SK-N-SH (cell line): ENCODE measurements around the gene SGPP1.

Source experiments
- CTCF ChIP-seq: fragments of 200-600 bp; sonication (generic); IDR thresholded peaks from 2 replicates; pipeline ENCODE4 v1.6.1; 2017; ENCODE audit warnings: antibody characterized with exemption, mild to moderate bottlenecking, moderate library complexity
- NFIC ChIP-seq: IDR thresholded peaks from 2 replicates; pipeline ENCODE4 v1.4.0; 2012; ENCODE audit warnings: borderline replicate concordance
- REST ChIP-seq: IDR thresholded peaks from 2 replicates; pipeline ENCODE4 v1.6.1; 2012; ENCODE audit warnings: mild to moderate bottlenecking, low read depth, low read length, moderate library complexity

GRCh38 chr14:63676615-63677014, 51.2 kb downstream of the SGPP1 start:
- TF ChIP-seq NFIC (no peak), CTCF (no peak), REST (no peak)
